Measurements from ENCODE around the gene NOX5. TPM values are rescaled to one million over a fixed set of nuclear protein-coding genes. Genes with fewer than 3 reads are reported as not detected.

The NOX5 gene
- total and polyA plus RNA-seq, 2 of the 4 experiments (the other 2 are of a cell fraction): 0.07 TPM; not detected in 1

GRCh38 chr15:69069996-69070395 lies 55.5 kb downstream of the NOX5 start:
- ChIA-PET POLR2A (ENCODE audit: unreplicated experiment) (no interaction called here), CTCF (no interaction called here)
- no peak overlapping the region for H4K91ac ChIP-seq (ENCODE audit: insufficient read depth, low read depth, low read length)
- H2BK20ac ChIP-seq (ENCODE audit: low read depth, low read length): no peak overlapping the region
- WGBS, 2 experiments (ENCODE audit: extremely low coverage in 2 of 2, insufficient read length in 1 of 2): no CpG with 5 or more reads among the region's 7 CpGs
- H3K36me3 ChIP-seq (ENCODE audit: control insufficient read depth, insufficient read depth, low read length): no peaks in the 10 kb centered on the region
- H3K4me1 ChIP-seq (ENCODE audit: control insufficient read depth, insufficient read depth, low read length): 0 out of 2 replicates have a peak, but pooled peaks cover 3% of the 10 kb centered on the region
- no peak overlapping the region for H3K9ac ChIP-seq (ENCODE audit: low read depth, low read length)
- no TSS peak for BruUV-seq (replicated peaks)
- no peak overlapping the region for H2BK120ac ChIP-seq (ENCODE audit: low read depth, low read length)
- H3K4me2 ChIP-seq (ENCODE audit: low read depth, low read length): no peak overlapping the region
- H2AFZ ChIP-seq (replicated peaks; ENCODE audit: low read length, poor library complexity): no peak overlapping the region
- no peak overlapping the region for H2AK9ac ChIP-seq (replicated peaks; ENCODE audit: low read depth, low read length, poor library complexity)
- no peak overlapping the region for H4K5ac ChIP-seq (ENCODE audit: low read depth, low read length)
- H3K79me1 ChIP-seq (ENCODE audit: low read depth in 1 of 2, low read length in 2 of 2): no peaks in the 10 kb centered on the region
- DNase-seq (no peak), ATAC-seq (ENCODE audit: low read depth) (no peak)
- H3K9me1 ChIP-seq (ENCODE audit: insufficient read depth, low read length): no peaks in the 10 kb centered on the region
- H3K27ac ChIP-seq (ENCODE audit: insufficient read depth, low read length): no peak overlapping the region
- no peak overlapping the region for H2BK5ac ChIP-seq (ENCODE audit: low read depth, low read length, poor library complexity, severe bottlenecking)
- no peak overlapping the region for H3K4ac ChIP-seq (ENCODE audit: low read depth, low read length)
- H3K14ac ChIP-seq (replicated peaks; ENCODE audit: low read depth, low read length): no peak overlapping the region
- no peak overlapping the region for H2BK15ac ChIP-seq (ENCODE audit: low read depth, low read length)
- intact Hi-C loops (cut with micrococcal nuclease) (no loop called here), in situ Hi-C loops (cut with MboI; ENCODE audit: low sequenced_read_pairs) (loop anchor here (5.0 kb wide), 1 partner anchor 152 kb away; no protein-coding TSS in a partner anchor), dilution Hi-C loops (cut with HindIII; ENCODE audit: low sequenced_read_pairs, unreplicated experiment) (no loop called here)
- H3K4me3 ChIP-seq (ENCODE audit: insufficient read depth, low read depth, low read length): no peak overlapping the region
- peaks cover 8% of the 10 kb centered on the region for H3K27me3 ChIP-seq (ENCODE audit: control insufficient read depth, insufficient read depth, low read length)
- no peak overlapping the region for H3K56ac ChIP-seq (ENCODE audit: extremely low read depth, insufficient read depth, low read length)
- H3K23ac ChIP-seq (ENCODE audit: low read depth, low read length): no peak overlapping the region
- no peak overlapping the region for H4K8ac ChIP-seq (ENCODE audit: low read depth in 2 of 2, low read length in 2 of 2)
- H2AK5ac ChIP-seq (ENCODE audit: low read depth, low read length): no peak overlapping the region
- peaks cover 6% of the 10 kb centered on the region for H3K9me3 ChIP-seq (ENCODE audit: control insufficient read depth, insufficient read depth, low read length)
- H3K18ac ChIP-seq (ENCODE audit: low read depth, low read length): no peak overlapping the region
- TF ChIP-seq CTCF (conservative IDR thresholded peaks at IDR 0.05; ENCODE audit: low read depth, low read length) (no peak), NFE2L2 (IDR thresholded peaks at IDR 0.05; ENCODE audit: low read depth, low read length) (no peak), POLR2A (IDR thresholded peaks at IDR 0.05; ENCODE audit: low read depth, low read length) (no peak), RFX5 (IDR thresholded peaks at IDR 0.05; ENCODE audit: low read depth, low read length) (no peak), MAZ (IDR thresholded peaks at IDR 0.05; ENCODE audit: borderline replicate concordance, low read depth, low read length) (no peak), CHD1 (IDR thresholded peaks at IDR 0.05; ENCODE audit: low read depth, low read length) (no peak), ELK1 (IDR thresholded peaks at IDR 0.05; ENCODE audit: borderline replicate concordance, low read depth, low read length) (no peak), CEBPB (IDR thresholded peaks at IDR 0.05; ENCODE audit: low read depth, low read length) (no peak), RAD21 (IDR thresholded peaks at IDR 0.05; ENCODE audit: low read length) (no peak), SMC3 (IDR thresholded peaks at IDR 0.05; ENCODE audit: low read depth, low read length) (no peak), MAFK (IDR thresholded peaks at IDR 0.05; ENCODE audit: low read depth, low read length) (no peak), USF2 (IDR thresholded peaks at IDR 0.05; ENCODE audit: low read depth, low read length) (no peak), MXI1 (IDR thresholded peaks at IDR 0.05; ENCODE audit: borderline replicate concordance, low read depth, low read length) (no peak)
- no peaks in the 10 kb centered on the region for H4K20me1 ChIP-seq (ENCODE audit: insufficient read depth, low read length)
